Epithelial cell of esophagus (primary cell): ENCODE results near the gene LCE1D.

Experiments used
- DNase-seq: peaks from one replicate; pipeline ENCODE4 v3.0.0; 2010; ENCODE audit warnings: low read depth
- H3K4me3 ChIP-seq: 2 replicates; pipeline ENCODE4 v1.5.1; 2011; ENCODE audit warnings: mild to moderate bottlenecking, low read length, control low read depth
- CTCF ChIP-seq: IDR thresholded peaks from 2 replicates; pipeline ENCODE4 v1.5.1; 2011; ENCODE audit warnings: low read depth, mild to moderate bottlenecking, low read length, control low read depth, inconsistent platforms; ENCODE audit not compliant: insufficient read depth; ENCODE audit errors: missing control alignments

LCE1D gene

GRCh38 chr1:152811050-152811449 lies 14.5 kb downstream of the LCE1D start:
- TF ChIP-seq CTCF, result no peak
- DNase-seq, result peak; percentile 87
- no peak overlapping the region for H3K4me3 ChIP-seq

GRCh38 chr1:152811671-152812070 lies 15.2 kb downstream of the LCE1D start, which contains the start of gene LCE1B:
TSS of gene LCE1B (plus strand) at chr1:152811971. CDS start at chr1:152812447, 476 bp downstream.
- DNase-seq, result no peak
- H3K4me3 ChIP-seq, result no peak within 1 kb of the TSS
- no peak for TF ChIP-seq CTCF

GRCh38 chr1:152817309-152817708 lies 20.8 kb downstream of the LCE1D start:
- peak; percentile 84 for DNase-seq
- no peak for TF ChIP-seq CTCF

GRCh38 chr1:152823294-152823693 lies 26.8 kb downstream of the LCE1D start:
- H3K4me3 ChIP-seq, result no peak overlapping the region
- no peak for DNase-seq
- no peak for TF ChIP-seq CTCF

More at GRCh38 chr1:152817309-152817708, 20.8 kb downstream of the LCE1D start:
- no peak overlapping the region for H3K4me3 ChIP-seq

- TF ChIP-seq CTCF, result no peak
- peak; percentile 68 for DNase-seq
- H3K4me3 ChIP-seq, result no peak overlapping the region
Measured at GRCh38 chr1:152824964-152825363, 28.4 kb downstream of the LCE1D start.

GRCh38 chr1:152827173-152827572 lies 30.7 kb downstream of the LCE1D start, which contains the start of gene LCE1A:
TSS of gene LCE1A (plus strand) at chr1:152827473. CDS start at chr1:152827473, 0 bp downstream.
- no peak within 1 kb of the TSS for H3K4me3 ChIP-seq
- no peak for DNase-seq
- TF ChIP-seq CTCF, result no peak

- no peak for TF ChIP-seq CTCF
- DNase-seq, result no peak
- no peak overlapping the region for H3K4me3 ChIP-seq
Measured at GRCh38 chr1:152836870-152837269, 40.3 kb downstream of the LCE1D start.
